Fibroblast of skin of left quadriceps (primary cell): Measurements from ENCODE around the gene SPATA1.
"Not testable (repeated sequence)": the region's sequence is repeated elsewhere in the genome, so short reads cannot be mapped to it uniquely, and the experiment has no call there.

Experiments used
- DNase-seq, 2 experiments: peaks; one replicate each; pipeline ENCODE4 v3.0.0-alpha.2; 2013; ENCODE audit warnings: low read depth in 2 of 2

SPATA1 gene

GRCh38 chr1:84506002-84506728 is at the start of gene SPATA1, which contains the start of gene GNG5:
Gene SPATA1, plus strand, starts transcription at chr1:84506386. Its CDS starts 9,974 bp downstream, at chr1:84516360.
Gene GNG5, minus strand, starts transcription at chr1:84506581. Its CDS starts 490 bp downstream, at chr1:84506091.
- peak; percentile 92 to 93 for DNase-seq

- no peak for DNase-seq
These were observed 44.1 kb upstream of the SPATA1 start for GRCh38 chr1:84462118-84462517.

GRCh38 chr1:84467298-84467697 is 38.9 kb upstream of the SPATA1 start:
- no peak for DNase-seq

- no peak for DNase-seq
These were observed 30.0 kb upstream of the SPATA1 start for GRCh38 chr1:84476225-84476624.

- DNase-seq, result peak; percentile 74 to 75
These were observed 27.0 kb upstream of the SPATA1 start, which contains the start of gene RPF1 for GRCh38 chr1:84478876-84479868. Gene RPF1, plus strand, starts transcription at chr1:84479266. Its CDS starts 16 bp downstream, at chr1:84479282.

GRCh38 chr1:84479998-84480397 is 26.2 kb upstream of the SPATA1 start:
- no peak for DNase-seq

- DNase-seq, result no peak
These were observed 25.5 kb upstream of the SPATA1 start for GRCh38 chr1:84480650-84481049.

GRCh38 chr1:84481317-84481716 is 24.9 kb upstream of the SPATA1 start:
- DNase-seq, result no peak

GRCh38 chr1:84488107-84488506 is 18.1 kb upstream of the SPATA1 start:
- no peak for DNase-seq

- DNase-seq, result no peak
These were observed 16.4 kb upstream of the SPATA1 start for GRCh38 chr1:84489766-84490165.

- DNase-seq, result no peak
These were observed 13.5 kb upstream of the SPATA1 start for GRCh38 chr1:84492726-84493125.

- DNase-seq, result no peak
These were observed 12.4 kb upstream of the SPATA1 start for GRCh38 chr1:84493747-84494146.

GRCh38 chr1:84496498-84496897 is 9.7 kb upstream of the SPATA1 start:
- DNase-seq, result no peak

GRCh38 chr1:84497631-84498275 is 8.4 kb upstream of the SPATA1 start:
- DNase-seq, result no peak

- DNase-seq, result no peak
These were observed 3.3 kb upstream of the SPATA1 start for GRCh38 chr1:84502927-84503326.

- DNase-seq, result peak; percentile 36 to 41
These were observed 1.4 kb upstream of the SPATA1 start for GRCh38 chr1:84504580-84505492.

- peak; percentile 25 to 32 for DNase-seq
These were observed 639 bp upstream of the SPATA1 start for GRCh38 chr1:84505493-84506001.

- DNase-seq, result no peak
These were observed 705 bp downstream of the SPATA1 start for GRCh38 chr1:84506729-84507453.

- not testable (repeated sequence) for DNase-seq
These were observed 1.7 kb downstream of the SPATA1 start for GRCh38 chr1:84507887-84508286.

- DNase-seq, result no peak
These were observed 2.3 kb downstream of the SPATA1 start for GRCh38 chr1:84508510-84508909.
